Muscle of leg (tissue), 9 donors: ENCODE measurements around the gene RBM17. TPM values are rescaled to one million over a fixed set of nuclear protein-coding genes. Genes with fewer than 3 reads are reported as not detected.

Source experiments
- polyA plus RNA-seq, 8 donors: library from polyadenylated mRNA; unstranded; fragments of 120-200 nt; gene quantifications; one replicate each; pipeline versions ENCODE4 v1.2.1 to v1.2.3, GENCODE V29; 2013; ENCODE audit warnings: inconsistent platforms in 1 of 8, low replicate concordance in 1 of 8; ENCODE audit not compliant: insufficient read length in 8 of 8, insufficient read depth in 1 of 8
- total RNA-seq: library from RNA; stranded (reverse); fragments of 120-200 nt; gene quantifications from one replicate; pipeline ENCODE4 v1.2.4, GENCODE V29; 2013

Gene RBM17
- total and polyA plus RNA-seq, 9 donors = 39.2 to 112 (median 94.8) TPM

Other genes with a start within 250 kb of the RBM17 start
- gene ANKRD16, start 199.1 kb upstream of the RBM17 start, total RNA-seq = 6.0 TPM
- 1 to 10 TPM; 6.4 to 7.9 (median 7.0) TPM for gene ANKRD16, start 199.1 kb upstream of the RBM17 start, polyA plus RNA-seq
- 56.9 TPM for gene FBH1, start 198.8 kb upstream of the RBM17 start, total RNA-seq
- gene FBH1, start 198.8 kb upstream of the RBM17 start, polyA plus RNA-seq = 10 to 100 TPM; 45.8 to 57.7 (median 52.1) TPM
- 1.5 TPM for gene IL15RA, start 111.5 kb upstream of the RBM17 start, total RNA-seq
- 1 to 10 TPM in 7 of 8 donors, under 1 TPM in 1; 0.96 to 4.9 (median 1.7) TPM for gene IL15RA, start 111.5 kb upstream of the RBM17 start, polyA plus RNA-seq
- not detected for gene IL2RA, start 26.7 kb upstream of the RBM17 start, total RNA-seq
- under 1 TPM in 4 of 8 donors, not detected in 4; 0.05 to 0.24 (median 0.10) TPM for gene IL2RA, start 26.7 kb upstream of the RBM17 start, polyA plus RNA-seq
- 11.0 TPM for gene PFKFB3, start 113.9 kb downstream of the RBM17 start, total RNA-seq
- gene PFKFB3, start 113.9 kb downstream of the RBM17 start, polyA plus RNA-seq = 10 to 100 TPM; 10.5 to 16.5 (median 13.5) TPM